Measurements from ENCODE around the gene BCAN.
"Not testable (repeated sequence)": the region's sequence is repeated elsewhere in the genome, so short reads cannot be mapped to it uniquely, and the experiment has no call there.

Gene BCAN

DNA sequence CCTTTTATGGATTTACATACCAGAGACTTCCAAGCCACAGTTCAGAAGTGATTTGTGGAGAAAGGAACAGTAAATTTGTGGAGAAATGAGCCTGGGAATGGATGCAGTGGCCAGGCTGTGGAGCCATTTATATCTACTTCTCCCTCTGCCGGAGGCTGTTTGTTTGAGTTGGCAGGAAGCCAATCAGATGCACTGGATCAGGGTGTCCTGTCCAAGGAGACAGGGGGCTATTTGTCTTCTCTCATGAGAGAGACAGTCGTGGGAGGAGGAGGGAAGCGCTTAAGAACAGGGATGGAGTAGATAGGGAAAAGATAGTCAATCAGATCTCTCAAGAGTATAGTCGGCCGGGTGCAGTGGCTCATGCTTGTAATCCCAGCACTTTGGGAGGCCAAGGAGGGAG, 25.5 kb upstream of the BCAN start:
- no peak for DNase-seq (ENCODE audit: low read depth)

DNA sequence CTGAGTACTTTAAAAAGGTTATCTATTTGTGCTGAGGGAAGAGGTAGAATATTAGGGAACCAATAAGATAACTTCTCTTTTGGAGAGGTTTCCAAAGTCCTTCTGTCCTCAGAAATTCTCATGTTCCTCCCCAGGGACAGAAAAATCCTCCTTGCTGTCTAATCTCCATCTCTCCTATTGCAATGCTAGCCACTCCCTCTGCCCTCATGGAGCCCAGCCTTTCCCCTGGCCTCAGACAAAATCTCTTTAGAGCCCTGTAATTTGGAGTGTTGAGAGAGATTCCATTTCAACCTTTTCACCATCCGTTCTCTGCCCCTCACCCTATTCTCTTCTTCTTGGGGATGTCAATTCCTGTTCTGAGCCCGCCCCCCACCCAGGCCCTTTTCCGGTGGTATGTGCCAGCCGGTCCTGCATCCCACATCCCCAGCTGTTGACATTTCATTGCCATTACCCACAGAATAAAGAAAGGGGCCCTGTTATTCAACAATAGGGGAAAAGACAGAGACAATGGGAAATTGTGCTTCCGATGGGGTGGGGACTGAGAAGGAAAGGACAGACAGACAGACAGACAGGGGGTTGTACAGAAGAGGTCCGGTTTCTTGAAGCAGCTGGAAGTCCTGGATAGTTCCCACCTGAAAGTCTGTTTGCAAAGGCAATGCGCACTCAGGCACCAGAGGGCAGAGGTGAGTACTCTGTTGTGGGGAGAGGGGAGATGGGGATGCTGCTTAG, 22.9 kb upstream of the BCAN start, which contains the start of gene HAPLN2:
Gene HAPLN2, plus strand, starts transcription at position 563 of the 729 bp plus-strand sequence. CDS start 4,076 bp downstream, outside the sequence.
- no peak for DNase-seq (ENCODE audit: low read depth)

DNA sequence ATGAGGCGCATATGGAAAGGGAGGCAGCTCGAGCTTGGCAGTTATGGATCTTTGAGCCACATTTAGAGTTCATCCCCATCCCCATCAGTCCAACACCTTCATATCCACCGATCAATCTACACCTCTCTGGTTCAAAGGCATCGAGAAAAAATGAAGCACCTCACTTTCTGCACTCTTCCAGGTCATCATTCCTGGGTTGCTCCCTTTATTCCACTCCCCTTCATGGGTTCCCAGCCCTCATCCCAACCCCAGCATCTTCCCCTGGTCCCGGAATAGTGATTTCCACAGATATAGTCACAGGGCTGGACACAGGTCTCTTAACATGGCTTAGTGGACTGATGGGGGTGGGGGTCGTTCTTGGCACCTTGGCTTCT, 22.3 kb upstream of the BCAN start:
- DNase-seq (ENCODE audit: low read depth): no peak

DNA sequence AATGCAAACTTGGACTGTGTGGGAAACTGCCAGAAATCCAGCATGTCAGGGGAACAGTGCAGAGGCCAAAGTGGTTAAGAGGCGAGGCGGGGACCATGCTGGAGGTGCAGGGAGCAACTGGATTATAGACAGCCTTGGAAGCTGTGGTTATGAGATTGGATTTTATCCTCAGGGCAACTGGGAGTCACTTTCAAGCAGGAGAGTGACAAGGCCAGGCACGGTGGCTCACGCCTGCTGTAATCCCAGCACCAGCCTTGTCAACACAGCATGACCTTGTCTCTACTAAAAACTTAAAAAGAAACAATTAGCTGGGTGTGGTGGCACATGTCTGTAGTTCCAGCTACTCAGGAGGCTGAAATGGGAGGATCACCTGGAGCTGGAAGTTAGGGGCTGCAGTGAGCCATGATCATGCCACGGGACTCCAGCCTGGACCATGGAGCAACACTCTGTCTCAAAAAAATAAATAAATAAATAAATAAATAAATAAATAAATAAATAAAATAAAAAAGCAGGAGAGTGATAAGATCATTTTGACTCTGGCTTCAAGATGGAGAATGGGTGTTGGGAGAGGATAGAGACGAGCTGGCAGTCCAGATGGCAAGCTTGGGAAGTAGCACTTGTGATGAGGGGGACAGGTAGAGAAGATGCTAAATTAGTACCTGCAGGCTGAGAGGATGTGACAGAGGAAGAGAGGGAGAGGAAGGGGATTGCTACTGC, 19.2 kb upstream of the BCAN start:
- no peak for DNase-seq (ENCODE audit: low read depth)

DNA sequence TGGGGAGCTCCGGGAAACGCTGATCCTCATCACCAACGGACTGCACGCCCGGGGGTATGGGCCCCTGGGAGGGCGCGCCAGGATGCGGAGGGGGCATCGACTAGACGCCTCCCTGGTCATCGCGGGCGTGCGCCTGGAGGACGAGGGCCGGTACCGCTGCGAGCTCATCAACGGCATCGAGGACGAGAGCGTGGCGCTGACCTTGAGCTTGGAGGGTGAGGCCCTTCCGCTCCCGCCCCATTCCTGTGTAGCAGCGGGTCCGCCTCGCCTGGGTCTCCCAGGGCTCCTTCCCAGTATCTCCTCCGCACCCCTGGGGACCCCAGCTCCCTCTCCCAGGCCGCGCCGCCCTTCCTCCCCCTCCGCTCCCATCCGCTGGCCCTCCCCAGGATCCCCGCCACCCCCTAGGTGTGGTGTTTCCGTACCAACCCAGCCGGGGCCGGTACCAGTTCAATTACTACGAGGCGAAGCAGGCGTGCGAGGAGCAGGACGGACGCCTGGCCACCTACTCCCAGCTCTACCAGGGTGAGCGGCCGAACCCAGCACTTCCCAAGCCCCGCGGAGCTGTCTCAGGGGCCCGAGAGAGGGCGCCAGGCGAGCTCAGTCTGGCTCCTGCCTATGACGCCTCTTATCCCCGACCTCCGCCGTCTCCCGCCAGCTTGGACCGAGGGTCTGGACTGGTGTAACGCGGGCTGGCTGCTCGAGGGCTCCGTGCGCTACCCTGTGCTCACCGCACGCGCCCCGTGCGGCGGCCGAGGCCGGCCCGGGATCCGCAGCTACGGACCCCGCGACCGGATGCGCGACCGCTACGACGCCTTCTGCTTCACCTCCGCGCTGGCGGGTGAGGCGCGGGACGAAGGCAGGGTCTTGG, 17.7 kb upstream of the BCAN start:
- no peak for DNase-seq (ENCODE audit: low read depth)

DNA sequence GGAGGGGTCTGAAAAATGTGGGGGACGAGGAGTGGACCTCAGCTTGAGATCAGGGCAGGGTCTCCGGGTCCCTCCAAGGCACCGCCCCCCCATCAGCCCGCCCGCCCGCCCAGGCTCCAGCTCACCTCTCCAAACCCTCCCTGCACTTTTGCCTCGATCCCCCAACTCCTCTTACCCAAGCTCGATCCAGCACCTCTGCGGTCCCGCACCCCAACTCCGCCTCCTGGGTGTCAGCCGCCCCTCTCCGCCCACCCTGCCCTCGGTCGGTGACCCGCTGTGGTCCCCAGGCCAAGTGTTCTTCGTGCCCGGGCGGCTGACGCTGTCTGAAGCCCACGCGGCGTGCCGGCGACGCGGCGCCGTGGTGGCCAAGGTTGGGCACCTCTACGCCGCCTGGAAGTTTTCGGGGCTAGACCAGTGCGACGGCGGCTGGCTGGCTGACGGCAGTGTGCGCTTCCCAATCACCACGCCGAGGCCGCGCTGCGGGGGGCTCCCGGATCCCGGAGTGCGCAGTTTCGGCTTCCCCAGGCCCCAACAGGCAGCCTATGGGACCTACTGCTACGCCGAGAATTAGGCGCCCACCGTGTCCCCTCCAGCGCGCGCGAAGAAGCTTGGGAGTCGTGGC, 17.0 kb upstream of the BCAN start:
- no peak for DNase-seq (ENCODE audit: low read depth)

DNA sequence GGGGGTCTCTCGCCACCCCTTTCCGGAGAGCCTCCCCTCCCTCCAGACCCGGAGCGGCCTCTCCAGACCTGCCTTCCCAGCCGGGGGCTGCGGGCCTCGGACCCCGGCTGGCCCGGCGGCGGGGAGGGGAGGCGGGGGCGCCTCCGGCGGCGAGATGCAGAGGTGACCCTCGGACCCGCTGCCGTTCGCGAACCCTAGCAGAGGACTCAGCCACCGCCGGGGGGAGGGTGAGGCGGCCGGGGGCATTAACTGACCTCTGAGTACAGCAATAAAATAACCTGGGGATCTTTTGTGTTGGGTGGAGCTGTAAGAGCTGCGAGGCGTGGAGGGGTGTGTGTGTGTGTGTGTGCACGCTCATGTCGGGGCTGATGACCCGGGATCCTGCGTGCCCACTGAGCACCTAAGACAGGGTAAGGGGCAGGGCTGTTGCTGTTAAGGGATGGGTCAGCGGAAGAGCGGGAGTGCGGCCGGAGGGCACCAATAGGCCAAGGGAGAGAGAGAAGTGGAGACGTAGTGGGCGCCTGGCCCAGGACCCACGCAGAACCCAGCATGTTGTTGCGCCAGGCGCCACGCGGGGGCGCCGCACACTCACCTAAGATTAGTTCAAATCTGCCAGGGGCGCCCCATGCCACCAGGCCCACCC, 16.4 kb upstream of the BCAN start:
- DNase-seq (ENCODE audit: low read depth): no peak

DNA sequence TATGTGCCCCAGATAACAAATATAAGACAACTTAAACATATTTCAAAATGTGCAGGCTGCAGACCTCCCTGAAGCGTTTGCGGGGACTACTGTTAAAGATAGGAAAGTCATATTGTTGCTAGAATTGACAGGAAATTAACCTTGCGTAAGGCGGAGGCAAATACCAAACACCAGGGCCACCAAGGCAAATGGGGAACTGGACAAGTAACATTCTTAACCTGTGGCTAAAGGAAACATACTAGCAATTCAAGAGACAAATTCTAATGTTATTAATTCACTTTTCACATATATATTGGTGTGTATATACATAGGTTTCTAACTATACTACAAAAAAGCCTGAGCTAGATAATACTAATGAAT, 15.9 kb upstream of the BCAN start:
- no peak for DNase-seq (ENCODE audit: low read depth)

DNA sequence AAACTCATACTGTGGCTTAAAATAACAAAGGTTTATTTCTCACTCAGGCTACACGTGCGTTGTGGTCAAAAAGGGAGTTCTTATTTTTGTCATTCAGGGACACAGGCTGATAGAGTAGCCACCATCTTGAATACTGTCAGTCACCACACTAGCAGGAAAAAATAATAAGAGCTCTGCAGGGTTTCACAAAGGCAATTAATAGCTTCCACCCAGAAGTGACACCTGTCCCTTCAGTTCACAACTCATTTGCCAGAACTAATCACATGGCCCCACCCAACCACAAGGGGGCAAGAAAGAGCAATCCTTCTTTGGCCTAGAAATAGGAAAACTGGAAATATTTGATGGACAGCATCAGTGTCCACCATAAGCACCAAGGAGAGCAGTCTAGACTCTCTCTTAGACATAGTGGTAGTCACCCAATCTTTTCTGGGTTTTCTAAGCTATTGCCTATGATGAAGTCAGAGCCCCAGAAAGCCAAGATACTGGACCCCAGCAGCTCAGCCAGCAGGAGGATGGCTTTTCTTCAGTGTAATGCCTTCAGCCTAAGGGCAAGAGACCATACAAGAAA, 14.5 kb upstream of the BCAN start:
- DNase-seq (ENCODE audit: low read depth): no peak

DNA sequence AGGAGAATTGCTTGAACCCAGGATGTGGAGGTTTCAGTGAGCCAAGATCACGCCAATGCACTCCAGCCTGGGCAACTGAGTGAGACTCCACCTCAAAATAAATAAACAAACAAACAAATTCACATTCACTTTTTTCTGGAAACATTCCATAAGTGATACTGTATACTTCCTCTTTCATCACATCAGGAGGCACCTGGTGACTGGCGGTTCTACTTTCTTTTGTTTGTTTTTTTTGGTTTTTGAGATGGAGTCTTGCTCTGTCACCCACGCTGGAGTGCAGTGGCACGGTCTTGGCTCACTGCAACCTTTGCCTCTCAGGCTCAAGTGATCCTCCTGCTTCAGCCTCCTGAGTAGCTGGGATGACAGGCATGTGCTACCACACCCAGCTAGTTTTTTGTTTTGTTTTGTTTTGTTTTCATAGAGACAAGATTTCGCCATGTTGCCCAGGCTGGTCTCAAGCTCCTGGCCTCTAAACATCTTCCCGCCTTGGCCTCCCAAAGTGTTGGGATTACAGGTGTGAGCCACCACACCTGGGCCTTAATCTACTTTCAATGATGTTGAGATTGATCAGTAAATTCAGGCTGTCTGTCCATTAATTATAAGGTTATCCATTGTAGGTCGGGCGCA, 12.0 kb upstream of the BCAN start:
- DNase-seq (ENCODE audit: low read depth): no peak

DNA sequence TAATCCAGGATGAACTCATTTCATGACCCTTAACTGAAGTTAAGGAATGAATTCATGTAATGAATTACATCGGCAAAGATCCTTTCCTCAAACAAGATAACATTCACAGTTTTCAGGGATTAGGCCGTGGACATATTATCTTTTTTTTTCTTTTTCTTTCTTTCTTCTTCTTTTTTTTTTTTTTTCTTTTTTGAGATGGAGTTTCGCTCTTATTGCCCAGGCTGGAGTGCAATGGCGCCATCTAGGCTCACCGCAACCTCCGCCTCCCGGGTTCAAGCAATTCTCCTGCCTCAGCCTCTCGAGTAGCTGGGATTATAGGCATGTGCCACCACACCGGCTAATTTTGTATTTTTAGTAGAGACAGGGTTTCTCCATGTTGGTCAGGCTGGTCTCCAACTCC, 10.8 kb upstream of the BCAN start:
- DNase-seq (ENCODE audit: low read depth): not testable (repeated sequence)

DNA sequence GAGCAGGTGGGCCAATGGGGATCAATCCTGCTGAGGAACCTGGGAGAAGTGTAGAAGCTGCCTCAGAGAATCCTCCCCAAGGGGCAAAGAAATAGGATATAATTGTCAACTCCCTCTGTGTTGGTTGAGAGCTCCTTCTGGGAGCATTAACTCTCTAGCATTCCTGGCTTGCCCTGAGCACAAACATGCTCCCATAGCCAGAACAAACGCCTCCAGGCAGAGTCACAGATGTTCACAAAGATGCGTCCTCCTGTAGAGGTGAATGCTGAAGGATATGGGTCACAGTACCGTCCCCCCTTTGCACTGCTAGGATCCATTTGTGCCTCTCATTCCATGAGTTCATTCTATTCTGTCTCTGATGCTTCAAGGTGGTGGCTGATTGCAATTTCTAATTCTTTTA, 9.6 kb upstream of the BCAN start:
- no peak for DNase-seq (ENCODE audit: low read depth)

DNA sequence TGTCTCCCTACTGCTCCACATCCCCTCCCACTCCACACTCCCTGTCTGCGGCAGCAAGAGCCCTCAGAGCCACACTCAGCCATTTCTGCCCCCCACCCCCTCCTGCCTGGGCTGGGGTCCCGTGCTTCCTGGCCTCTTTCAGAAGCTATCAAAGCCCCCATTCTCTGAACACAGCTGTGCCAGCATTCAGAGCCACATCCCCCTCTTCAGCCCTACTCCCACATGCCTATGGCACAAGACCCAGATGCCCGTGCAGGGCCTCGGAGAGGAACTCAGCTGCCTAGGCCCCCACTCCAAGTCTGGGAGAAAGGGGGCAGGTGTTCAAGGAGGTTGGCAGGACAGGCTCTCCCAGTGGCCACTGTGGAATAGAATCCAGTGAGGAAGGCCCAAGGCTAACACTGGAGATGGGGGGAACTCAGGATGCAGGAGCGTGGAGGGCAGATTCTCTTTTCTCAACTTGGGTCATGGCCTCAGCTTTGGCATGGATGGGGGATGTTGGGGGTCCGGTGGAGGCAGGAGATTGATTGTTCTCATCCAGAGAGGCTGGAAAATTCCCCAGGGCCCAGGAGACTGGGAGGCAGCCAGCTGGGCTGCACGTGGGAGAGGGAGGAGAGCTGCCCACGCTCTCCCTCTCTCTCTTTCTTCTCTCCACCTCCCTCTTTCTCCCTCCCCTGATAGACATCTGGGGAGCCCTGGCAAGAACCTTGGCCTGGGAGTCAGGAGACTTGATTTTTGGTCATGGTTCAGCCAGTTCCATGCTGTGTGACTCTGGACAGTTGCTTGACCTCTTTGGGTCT, 3.5 kb upstream of the BCAN start:
- no peak for DNase-seq (ENCODE audit: low read depth)

DNA sequence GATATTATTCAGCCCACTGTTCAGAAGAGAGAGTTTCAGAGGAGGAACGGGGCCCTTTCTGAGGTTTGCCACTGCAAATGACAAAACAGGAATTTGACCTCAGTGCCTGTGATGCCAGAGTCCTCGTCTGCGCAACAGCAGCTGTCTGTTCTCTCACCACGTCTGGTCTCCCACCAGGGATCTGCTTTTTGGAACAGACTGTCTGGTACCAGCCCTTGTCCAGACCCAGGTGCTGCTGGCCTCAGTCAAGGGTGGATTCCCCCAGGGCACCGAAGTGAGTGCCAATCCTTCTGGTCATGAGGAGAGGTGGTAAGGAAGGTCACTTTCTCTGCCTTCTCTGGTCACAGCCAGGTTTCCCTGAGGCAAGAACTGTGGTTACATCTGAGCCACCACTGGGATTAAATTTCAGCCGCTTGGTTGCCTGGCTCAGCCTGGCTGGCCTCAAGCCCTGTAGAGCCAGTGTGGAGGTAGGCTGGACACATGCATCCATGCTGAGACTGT, 2.3 kb upstream of the BCAN start:
- DNase-seq (ENCODE audit: low read depth): no peak

DNA sequence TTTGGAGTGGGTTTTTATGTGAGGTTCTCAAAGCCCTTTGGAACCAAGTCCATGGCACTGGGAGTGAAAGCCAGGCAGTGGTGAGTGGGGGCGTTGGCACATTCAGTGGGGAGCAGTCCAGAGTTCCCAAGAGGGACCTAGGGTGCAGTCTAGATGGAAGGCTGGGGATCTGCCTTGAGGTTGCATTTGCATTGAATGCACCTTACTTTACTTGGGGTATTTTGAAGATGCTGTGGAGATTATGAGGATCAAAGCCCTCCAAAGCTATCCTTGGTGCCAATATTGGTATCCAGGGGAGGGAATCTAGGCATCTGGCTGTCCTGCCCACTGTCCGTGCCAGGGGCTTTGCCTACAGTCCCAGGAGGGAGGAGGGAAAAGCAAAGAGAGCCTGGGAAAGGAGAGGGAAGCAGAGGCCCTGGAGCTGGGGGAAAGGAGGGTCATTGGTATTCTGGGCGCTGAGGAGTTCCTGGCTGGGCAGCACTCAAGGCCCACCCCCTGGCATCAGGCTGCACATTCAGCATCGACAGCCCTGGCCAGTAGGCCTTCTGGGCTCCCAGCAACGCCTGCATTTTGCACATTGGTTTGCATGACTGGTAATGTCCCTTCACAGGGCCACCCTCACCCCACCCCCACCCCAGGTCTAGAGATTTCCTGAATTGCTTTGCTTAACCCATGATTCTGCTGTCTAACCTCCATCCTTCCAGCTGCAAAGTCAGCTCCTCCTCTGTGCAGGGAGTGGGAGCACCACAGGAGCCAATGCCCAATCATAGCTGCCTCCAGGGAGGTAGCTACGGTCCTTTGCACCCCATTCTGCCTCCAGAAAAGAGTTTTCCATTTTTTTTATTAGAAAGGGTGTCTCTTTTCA, 843 bp upstream of the BCAN start:
- no peak for DNase-seq (ENCODE audit: low read depth)

DNA sequence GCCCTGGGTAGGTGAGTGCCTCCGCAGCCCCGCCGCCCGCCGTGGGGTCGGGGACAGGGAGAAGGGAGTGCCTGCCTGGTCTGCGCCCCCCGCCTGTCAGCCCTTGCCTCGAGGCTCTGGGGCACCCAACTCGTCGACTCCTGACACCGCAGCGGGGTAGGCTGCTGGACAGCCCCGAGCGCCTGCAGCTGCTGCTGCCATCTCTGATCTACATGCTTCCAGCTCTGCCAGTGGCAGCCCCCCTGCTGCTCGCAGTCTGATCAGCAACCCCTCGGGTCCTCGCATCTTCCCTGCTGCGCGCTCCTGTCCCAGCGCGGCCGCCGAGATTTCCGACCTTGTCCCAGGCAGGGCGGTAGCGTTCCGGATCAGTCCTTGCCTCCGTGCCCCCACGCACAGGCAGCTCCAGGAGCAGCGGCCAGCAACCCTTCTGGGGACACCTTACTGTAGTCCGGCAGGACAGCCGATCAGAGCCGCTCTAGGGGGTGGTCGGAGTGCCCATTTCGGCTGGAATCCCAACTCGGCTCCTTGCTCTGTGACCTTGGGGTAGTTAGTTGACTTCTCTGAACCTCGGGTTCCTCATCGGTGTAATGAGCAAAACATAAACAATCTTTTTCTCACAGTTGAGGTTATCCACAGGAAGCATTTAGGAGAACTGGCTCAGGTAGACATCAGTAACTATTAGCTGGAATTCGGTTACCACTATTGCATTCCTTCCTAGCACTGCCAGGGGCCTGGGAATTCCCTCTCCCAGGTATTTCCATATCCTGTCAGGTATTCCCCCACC, 540 bp downstream of the BCAN start:
- DNase-seq (ENCODE audit: low read depth): no peak

DNA sequence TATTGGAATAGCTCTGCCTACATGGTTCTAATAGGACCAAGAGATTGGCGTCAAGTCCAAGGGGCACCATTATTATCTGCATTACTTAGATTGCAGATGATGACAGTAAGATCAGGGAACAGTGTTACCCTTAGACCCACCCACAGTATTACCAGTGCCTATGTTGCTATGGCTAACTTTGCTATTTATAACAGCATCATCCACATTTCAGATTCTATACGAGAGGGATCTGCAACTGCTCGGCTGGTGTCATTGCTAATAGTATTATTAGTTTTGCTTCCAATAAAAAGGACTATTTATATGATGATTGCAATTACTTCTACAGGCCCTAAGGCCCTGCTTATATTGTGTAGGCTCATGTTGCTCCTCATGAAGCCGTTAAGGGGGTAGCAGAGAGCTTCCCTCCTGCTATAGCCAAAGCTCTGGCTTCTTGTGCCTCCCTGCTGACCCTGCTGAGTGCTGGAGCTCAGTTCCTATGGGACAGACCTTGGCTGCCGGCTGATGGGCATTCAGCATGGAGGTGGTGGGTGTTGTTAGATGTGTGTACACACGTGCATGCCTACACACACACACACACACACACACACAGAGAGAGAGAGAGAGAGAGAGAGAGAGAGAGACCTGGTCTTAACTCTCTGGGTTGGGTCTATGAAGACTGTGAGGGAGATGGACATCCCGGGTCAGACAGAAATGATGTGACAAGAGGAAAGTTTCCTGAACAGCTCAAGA, 1.3 kb downstream of the BCAN start:
- no peak for DNase-seq (ENCODE audit: low read depth)

DNA sequence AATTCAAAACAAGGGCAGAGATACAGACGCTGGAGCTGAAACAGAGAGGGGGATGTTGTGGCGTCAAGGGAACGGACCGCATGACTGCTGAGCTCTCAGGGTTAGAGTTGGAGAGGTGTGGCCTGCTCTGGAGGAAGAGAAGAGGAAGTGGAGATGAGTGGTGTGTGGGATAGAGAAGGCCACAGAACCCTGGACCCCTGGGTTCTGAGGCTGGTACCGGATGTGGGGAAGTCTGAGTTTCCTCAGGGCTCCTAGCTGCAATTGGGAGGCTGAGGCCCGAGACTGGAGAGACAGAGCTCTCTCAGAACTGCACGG, 1.8 kb downstream of the BCAN start:
- no peak for DNase-seq (ENCODE audit: low read depth)
